ENCODE data around the gene CCR9.

CCR9 gene

DNA sequence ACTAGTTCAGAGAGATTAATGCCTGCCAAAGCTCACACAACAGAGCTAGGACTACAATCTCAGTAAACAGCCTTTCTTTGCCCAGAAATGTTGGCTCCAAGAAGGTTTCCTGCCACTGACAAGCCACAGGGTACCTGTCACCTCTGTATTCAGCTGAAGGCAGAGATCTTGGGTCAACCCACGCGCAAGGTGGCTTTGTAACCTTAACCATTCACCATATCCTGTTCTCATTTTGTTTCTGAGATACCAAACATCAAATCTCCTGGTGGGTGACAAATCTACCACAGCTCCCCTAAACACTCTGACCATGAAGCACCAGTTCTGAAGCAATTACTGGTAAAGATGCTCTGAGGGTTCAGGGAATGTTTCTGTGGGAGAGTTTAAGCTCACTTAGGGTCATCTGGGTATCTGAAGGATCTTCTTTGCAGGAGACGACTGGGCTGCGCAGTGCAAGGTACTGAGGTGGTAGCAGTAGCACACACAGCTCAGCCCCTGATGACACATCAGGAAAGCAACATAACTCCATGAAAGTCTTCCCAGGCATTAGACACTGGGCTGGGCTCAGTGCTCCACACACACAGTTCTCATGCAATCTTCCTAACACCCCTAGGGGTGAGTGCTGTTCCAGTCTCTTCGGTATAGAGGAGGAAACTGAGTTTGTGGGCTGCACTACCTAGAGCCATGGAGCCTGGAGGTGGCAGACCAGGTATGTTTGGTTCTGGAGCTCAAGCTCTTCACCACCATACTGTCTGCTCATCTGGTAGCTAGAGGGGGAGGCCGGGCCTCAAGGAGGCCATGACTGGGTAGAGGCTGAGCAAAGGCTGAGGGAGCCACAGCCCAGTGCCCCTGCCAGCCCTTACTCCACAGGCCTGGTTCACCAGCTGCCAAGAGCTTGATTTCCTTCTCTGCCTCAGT is 64.6 kb downstream of the CCR9 start:
- H3K4me1 Mint-ChIP-seq (ENCODE audit: low read depth), result peaks cover 39% of the 10 kb centered on the region
- peak; percentile 73 for DNase-seq (ENCODE audit: low spot score)
- peaks cover 84% of the 10 kb centered on the region for H3K36me3 Mint-ChIP-seq (ENCODE audit: low read depth)
- peak overlapping the region; percentile 57 for H3K27ac Mint-ChIP-seq
- no peaks in the 10 kb centered on the region for H3K9me3 Mint-ChIP-seq
- peak overlapping the region; percentile 2 for H3K4me3 Mint-ChIP-seq
- H3K27me3 Mint-ChIP-seq (ENCODE audit: low read depth), result no peaks in the 10 kb centered on the region

DNA sequence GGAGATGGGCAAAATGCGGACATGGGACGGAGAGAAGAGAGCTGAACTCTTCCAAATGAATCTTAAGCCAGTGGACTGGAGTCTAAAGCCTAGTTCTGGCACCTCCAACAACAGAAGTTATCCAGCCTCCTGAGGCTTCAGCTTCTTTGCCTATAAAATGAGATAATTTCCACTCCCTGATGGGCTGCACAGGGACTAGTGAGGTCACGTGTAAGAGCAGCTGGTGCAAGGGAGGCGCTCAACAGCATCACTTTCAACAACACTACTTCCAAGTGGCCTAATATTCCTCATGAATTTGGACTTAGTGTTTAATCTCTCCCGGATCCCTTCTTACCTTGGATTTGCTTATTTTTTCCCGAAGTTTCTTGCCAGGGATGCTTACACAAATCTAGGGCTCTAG is 65.6 kb downstream of the CCR9 start:
- peaks cover 32% of the 10 kb centered on the region for H3K4me1 Mint-ChIP-seq (ENCODE audit: low read depth)
- no peak for DNase-seq (ENCODE audit: low spot score)
- H3K27ac Mint-ChIP-seq, result peak overlapping the region; percentile 41
- H3K9me3 Mint-ChIP-seq, result no peaks in the 10 kb centered on the region
- no peak overlapping the region for H3K4me3 Mint-ChIP-seq
- H3K27me3 Mint-ChIP-seq (ENCODE audit: low read depth), result no peaks in the 10 kb centered on the region
- H3K36me3 Mint-ChIP-seq (ENCODE audit: low read depth), result peaks cover 81% of the 10 kb centered on the region

DNA sequence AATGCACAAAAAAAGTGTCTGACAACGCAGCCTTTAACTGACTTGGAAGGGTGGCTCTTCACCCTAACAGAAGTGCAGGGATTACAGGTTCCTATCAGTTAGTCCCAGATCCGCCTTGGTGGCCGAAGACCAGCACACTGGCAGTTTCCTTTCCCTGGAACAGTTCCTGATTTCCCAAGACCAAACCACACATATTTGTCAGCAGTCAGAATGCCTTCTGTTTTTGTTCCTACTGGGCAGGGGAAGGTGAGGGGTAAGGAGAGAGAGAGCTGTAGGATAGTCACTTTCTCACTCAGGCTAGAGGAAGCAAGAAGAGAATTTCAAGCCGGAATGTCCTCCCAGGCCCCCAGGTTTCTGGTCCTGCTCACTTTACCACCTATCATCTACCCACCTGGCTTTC is 66.1 kb downstream of the CCR9 start:
- Mint-ChIP-seq H3K9me3 (no peaks in the 10 kb centered on the region), H3K4me3 (no peak overlapping the region), H3K27ac (no peak overlapping the region), H3K4me1 (ENCODE audit: low read depth) (peaks cover 31% of the 10 kb centered on the region), H3K36me3 (ENCODE audit: low read depth) (peaks cover 81% of the 10 kb centered on the region), H3K27me3 (ENCODE audit: low read depth) (no peaks in the 10 kb centered on the region)
- no peak for DNase-seq (ENCODE audit: low spot score)

All from T-helper 2 cell treated with Interferon-gamma antibody and Interleukin-4, amounts not matched to agents 5 μg/mL and 100 μg/mL, for 36 hours (primary cell).